Epidermal melanocyte (primary cell): ENCODE data around the gene ZBTB40.

ENCODE experiments used
- DNase-seq: peaks from one replicate; pipeline ENCODE4 v3.0.0; 2011; ENCODE audit warnings: low spot score; ENCODE audit not compliant: insufficient read length

Gene ZBTB40

DNA sequence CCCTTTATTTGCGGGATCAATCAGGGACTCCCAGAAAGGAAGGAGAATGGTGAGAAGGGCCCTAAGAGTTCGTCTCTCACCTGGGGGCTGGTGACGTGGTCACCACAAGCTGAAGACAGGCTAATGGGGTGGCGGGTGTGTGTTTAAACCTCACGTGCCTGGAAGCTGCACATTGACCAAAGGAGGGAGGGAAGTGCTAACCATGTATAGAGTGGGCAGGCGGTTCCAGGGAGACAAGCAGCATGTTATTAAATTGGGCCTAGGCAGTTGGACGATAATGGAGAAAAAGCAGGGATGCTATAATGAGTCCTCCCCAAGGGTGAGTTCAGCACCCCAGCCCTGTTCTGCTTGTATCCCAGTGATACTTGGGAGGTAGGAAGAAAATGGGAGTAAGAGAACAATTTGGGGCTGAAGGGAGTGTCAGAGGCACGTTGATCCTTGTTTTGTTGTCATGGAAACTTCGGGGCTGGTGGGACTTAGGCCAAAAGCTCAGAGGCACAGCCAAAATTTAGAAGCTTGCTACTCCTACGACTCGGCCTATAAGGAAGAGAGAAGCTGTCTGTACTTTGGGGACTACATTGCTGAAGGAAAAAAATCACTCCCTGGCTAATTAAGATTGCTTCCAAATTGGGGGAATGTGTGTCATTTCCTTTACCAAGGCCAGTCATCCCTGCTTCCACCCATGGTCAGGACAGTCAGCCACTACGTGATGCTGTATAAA lies 78.4 kb downstream of the ZBTB40 start:
- no peak for DNase-seq

DNA sequence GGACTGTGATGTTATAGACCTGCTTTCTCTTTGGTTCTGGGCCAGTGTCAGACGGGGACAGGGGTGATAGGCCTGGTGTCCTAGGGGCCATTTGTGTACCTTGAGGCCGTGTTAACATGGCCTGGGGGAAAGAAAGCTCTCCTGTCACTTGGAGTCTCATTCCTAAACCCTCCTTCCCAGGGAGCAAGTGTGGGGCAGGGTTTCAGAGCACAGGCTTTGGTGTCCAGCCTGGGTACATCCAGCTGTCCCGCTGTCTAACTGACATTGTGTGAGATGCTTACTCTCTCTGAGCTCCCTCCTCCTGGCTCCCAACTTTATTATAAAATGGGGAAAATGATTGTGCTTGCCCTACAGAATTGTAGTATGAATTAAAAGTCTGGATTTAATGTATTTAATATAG lies 79.1 kb downstream of the ZBTB40 start:
- DNase-seq, result no peak

DNA sequence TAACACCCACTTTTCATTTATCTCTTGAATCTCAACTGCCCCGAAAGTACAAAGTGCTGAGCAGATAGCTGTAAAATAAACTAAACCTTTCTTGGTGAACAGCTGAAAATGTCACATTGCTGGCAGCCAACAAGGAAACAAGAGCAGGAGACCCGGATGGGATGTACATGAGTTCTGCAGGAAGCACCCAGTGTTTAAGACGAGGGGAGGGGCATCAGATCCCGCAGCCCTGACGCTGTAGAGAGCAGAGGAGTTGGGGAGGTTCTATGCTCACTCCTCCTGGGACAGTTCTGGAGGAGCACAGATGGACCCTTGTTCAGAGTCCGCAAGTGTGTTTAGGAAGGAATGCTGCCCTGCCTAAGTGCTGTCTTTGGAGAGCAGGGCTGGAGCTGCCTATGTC lies 79.6 kb downstream of the ZBTB40 start:
- DNase-seq, result no peak

DNA sequence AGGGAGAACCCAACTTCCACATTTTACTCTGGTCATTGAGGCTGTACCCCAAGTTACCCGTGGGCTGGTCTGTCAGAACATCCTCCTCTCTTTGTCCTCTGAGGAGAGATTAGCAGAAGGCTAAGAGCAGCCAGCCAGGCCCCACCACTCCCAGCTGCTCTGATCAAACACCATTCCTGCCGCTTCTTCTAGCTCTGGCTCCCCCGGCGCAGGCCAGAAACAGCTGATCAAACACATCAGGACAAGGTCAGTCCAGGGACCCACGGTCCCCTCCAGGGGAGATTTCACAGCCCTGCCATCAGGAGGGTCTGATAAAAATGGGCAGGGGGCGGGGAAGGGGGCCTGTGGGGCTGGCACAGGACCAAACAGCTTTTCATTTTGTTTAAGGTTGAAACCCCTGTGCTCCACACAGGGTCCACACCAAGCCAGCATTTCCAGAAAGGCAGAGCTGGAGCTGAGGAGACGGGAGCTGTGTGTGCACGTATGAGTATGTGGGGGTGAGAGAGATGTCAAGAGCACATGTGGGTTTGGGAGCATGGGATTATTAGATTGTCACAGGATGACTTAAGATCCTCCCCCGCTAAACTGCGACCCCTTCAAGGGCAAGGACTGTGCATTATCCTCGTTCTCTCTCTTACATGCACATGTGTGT lies 81.7 kb downstream of the ZBTB40 start:
- no peak for DNase-seq

DNA sequence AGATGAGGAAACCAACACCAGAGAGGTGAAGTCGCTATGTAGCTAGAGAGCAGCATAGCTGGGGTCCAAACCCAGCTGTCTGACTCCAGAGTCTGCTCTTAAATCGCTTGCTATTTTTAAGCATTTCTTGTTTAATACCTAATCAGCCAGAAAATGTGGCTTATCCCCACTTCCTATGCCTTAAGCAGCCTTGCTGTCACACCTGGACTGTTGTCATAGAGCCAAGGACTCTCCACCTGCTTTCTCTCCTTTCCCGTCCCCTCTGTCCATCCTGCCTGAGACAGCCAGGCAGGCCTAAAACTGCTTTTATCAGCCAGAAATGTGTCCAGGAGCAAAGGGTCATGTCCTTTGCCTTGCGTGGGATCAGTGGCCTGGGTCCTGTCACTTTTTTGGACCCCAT lies 83.3 kb downstream of the ZBTB40 start:
- DNase-seq, result no peak

DNA sequence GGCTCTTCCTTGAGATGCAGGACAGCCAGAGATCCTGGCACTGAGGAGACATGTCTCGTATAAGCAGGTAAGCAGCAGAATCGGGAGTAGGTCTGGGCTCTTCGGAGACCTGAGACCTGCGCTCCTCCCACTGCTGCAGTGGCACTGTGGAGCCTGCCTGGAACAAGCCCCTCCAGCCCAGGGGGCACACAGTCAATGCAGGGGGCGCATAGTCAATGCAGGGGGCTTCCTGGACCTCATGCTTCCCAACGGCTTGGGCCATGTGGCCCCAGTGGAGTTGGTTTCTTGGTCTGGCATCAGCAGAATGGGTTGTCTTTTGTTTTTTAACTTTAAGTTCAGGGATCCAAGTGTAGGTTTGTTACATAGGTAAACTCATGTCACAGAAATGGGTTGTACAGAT lies 83.7 kb downstream of the ZBTB40 start:
- DNase-seq, result no peak

DNA sequence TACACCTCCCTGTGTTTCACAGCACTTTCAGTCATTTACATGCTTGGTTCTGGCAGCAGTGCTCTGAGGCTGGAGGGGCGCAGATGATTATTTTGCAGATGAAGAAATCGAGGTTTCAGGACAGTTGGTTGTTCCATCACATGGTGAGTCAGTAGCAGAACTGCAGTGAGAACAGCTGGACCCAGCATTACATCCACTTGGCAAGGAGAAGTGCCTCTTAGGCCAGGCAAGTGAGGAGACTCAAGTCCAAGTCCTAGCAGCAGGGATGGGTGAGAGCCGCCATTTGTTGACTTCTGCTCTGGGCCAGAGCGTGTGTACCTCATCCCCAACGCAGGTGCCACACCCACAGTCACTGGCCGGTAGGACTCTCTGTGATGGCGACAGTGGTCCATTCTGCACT lies 84.9 kb downstream of the ZBTB40 start:
- DNase-seq, result no peak

DNA sequence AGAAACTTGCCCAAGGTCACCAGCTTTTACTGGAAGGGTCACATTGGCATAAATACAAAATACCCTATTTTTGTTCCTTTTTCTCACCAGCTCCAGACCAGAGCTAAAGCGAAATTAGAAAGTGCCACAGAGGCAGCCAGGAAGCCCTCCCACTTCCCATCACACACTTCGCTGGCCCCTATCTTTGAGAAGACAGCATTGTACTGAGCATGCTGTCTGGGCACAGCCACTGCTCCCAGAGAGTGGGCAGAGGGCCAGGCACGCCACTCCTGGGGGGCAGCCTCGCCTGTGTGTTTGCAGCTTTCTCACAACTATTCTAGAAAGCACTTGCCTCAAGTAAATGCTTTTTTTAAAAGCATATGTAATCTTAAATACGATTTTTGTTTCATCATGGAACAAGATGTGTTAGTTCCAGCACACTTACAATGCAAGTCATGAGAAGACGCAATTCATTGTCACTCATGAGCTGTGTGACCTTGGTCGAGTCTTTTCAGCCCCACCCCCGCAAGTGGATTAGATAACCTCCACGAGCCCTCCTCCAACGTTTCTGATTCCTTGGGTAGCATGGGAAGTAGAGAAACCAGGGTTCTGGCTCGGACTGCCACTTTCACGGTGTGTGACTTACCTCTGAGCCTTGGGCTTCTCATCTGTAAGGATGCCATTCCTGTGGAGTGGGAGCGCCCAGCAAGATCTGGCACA lies 85.9 kb downstream of the ZBTB40 start:
- DNase-seq, result no peak

DNA sequence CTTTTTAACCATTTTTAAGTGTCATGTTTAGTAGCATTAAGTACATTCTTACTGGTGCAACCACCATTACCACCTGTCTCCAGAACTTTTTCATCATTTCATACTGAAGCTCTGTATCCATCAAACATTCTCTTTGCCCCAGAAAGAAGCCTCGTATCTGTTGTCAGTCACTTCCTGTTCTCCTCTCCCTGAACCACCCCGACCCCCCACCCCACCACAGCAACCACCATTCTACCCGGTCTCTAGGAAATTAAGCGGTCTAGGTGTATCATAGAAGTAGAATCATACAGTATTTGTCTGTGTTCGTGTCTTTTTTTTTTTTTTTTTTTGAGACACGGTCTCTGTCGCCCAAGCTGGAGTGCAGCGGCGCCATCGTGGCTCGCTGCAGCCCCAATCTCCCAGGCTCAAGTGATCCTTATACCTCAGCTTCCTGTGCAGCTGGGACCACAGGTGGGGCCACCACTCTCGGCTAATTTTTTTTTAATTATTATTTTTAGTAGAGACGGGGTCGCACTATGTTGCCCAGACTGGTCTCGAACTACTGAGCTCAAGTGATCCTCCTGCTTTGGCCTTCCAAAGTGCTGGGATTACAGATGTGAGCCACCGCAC lies 88.0 kb downstream of the ZBTB40 start:
- no peak for DNase-seq

DNA sequence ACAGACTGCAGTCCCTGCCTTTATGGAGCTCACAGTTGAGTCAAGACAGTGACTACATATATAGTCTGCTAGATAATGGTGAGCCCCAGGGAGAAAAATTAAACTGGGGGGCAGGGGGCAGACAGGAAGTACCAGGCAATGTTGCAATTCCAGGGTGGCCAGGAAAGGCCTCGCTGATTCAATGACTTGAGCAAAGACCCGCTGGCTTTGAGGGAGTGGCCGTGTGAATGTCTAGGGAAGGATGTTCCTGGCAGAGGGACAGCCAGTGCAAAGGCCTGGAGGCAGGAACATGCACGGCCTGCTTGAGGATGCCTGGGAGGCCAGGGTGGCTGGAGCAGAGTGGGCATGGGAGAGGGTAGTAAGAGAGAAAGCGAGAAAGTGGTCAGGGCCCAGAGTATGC lies 88.7 kb downstream of the ZBTB40 start:
- DNase-seq, result no peak

DNA sequence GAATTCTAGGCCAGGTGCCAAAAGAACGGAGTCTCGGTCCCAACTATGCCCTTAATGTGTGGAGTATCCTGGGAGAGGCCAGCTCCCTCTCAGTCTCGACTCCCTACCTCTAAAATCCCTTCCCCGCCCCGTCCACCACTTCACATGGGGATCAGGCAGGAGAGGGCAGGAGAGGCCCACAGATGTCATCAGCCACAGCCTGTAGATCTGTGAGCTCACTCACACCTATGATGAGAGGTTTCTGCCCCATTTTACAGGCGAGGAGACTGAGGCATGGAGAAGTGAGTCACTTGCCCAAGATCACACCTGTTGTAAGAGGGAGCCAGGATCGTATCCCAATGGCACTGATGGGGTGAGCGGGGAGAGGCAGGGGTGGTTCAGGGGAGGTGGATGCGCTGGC lies 91.2 kb downstream of the ZBTB40 start:
- DNase-seq, result no peak

DNA sequence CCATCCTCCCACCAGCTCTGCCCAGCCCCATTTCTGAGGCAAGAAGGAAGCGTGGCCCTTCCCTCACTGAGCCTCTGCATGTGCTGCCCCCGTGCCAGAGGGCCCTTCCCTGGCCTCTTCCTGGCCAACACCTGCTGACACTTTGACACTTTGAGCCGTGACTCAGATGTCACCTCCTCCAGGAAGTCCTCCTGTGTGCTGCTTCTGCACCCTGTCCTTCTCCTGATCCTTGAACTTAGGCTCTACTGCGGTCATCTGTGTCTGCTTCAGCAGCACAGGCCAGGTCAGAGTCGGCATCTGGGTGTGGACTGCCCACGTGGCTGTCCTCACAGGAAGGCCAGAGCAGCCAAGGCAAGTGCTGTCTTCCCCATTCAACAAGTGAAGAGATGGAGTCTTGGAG lies 92.0 kb downstream of the ZBTB40 start:
- DNase-seq, result no peak

DNA sequence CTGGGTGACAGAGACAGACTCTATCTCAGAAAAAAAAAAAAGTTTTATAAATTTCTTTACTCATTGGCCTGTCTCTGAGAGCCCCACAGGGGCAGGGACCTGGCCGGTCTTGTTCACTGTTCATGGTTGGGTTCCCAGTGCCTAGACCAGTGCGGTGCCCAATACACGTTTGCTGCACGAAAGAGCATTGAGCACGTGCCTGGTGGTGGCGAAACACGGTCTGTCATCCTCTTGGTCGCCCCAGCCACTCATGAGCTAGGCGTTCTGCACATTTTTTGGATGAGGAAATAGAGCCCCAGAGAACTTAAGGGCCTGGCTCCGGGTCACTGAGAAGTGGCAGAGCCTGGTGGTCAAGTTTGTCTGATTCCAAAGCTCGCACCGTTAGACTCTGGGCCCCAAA lies 93.0 kb downstream of the ZBTB40 start:
- no peak for DNase-seq

DNA sequence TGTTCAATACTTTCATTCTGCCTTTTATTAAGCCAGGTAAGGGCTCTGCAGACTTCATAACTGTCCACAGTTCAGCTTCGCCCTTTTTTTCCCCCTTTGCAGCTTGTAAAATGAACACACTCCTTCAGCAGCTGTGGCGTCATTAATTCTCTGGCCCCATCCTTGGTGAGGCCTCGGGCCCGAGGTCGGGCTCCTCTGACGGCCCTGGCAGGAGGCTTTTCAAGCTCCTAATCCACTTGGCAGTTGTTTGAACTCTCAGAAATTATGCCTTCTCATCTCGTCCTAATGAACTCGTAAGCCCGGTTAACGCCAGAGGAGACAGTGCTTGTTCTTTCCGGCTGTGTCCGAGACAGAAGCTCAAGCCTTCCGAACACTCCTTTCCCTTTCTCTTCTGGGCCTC lies 93.5 kb downstream of the ZBTB40 start:
- DNase-seq, result no peak

DNA sequence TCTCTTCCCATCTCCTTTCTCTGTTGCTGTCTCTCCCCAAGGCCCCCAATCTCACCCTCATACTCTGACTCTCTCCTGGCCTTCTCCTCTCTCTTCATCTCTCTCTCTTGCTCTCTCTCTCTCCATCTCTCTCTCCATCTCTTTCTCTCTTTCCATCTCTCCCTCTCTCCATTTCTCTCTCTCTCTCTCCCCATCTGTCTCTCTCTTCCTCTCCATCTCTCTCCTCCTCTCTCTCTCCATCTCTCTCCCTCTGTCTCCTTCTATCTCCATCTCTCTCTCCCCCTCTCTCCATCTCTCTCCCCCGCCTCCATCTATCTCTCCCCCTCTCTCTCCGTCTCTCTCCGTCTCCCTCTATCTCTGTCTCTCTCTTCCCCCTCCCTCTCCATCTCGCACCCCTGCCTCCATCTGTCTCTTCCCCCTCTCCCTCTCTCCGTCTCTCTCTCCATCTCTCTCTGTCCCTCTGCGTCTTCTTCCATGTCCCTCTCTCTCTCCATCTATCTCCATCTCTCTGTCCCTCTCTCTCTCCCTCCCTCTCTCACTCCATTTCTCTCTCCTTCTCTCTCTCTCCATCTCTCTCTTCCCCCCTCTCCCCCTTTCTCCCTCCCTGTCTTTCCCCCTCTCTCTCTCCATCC lies 95.7 kb downstream of the ZBTB40 start:
- no peak for DNase-seq

DNA sequence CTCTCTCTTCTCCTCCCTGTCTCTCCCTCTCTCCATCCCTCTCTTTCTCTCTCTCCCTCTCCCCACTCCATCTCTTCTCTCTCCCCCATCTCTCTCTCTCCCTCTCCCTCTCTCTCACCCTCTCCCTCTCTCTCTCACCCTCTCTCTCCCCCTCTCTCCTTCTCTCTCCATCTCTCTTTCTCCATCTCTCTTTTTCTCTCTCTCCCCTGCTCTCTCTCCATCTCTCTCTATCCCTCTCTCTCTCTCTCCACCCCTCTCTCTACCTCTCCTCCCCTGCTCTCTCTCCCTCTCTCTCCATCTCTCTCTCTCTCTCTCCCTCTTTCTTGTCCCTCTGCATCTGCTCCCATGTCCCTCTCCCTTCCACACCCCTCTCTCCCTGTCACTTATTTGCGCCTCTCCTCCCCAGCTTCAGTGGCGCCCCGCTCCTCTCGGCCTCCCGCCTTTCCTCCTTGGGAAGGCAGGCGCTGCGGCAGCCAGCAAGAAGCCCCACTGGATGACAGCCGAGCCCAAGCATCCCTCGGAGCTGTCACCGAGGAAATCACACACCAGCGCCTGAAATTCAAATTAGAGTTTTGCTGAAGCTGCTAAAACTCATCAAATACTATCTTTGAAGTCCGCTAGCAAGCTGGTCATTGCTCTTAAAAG lies 96.3 kb downstream of the ZBTB40 start:
- DNase-seq, result no peak

DNA sequence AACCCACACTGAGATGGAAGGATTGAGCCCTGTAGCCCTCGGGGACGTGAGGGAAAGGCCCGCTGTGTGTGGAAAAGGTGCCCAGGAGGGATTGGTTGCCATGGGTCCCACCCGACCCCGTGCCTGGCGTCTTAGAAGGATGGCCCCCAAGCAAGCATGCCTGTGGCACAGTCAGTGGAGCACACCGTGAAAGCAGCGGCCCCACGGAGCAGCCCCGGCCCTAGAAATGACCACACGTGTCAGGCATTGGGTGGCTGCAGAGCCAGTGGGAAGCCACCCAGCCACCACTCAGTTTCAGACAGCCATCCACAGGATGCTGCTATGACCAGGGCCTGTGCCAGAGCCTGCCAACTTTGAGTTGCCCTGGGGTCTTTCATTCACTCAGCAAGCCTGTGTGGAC lies 98.4 kb downstream of the ZBTB40 start:
- no peak for DNase-seq

DNA sequence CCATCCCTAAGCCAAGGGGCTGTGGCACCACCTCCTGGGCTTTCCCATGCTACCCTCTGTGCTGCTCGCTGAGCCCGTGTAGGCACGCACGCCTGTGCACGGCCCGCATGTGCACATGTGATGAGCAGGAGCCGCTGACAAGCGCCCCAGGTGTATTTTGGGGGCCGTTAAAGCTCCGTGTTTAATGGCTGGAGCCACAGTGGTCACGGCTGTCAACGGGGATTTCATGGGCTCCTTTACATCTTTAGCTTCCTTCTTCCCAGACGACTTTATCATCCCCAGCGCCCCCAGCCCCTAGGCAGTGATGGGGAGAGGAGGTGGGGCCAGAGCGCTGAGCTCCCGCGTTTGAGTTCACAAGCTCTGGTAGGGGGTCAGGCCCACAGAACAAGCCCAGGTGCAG lies 99.9 kb downstream of the ZBTB40 start:
- no peak for DNase-seq

DNA sequence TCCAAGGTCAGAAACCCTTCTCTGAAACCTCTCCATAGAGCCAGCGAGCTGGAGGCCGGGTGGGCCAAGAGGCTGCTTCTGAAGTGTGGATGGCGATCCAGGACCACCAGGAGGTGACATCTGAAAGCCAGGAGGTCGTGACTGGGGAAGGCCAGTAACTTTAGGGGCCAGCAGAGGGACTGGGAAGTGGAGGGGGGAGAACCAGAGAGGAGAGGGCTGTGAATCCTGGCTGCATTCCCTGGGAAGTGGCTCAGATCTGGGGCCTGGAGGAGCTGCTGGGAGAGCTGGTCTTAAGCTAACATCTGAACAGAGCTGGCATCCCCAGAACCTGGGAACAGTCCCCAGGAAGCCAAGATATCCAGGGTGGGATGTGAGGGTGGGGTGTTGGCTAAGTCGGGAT lies 100.4 kb downstream of the ZBTB40 start:
- no peak for DNase-seq

DNA sequence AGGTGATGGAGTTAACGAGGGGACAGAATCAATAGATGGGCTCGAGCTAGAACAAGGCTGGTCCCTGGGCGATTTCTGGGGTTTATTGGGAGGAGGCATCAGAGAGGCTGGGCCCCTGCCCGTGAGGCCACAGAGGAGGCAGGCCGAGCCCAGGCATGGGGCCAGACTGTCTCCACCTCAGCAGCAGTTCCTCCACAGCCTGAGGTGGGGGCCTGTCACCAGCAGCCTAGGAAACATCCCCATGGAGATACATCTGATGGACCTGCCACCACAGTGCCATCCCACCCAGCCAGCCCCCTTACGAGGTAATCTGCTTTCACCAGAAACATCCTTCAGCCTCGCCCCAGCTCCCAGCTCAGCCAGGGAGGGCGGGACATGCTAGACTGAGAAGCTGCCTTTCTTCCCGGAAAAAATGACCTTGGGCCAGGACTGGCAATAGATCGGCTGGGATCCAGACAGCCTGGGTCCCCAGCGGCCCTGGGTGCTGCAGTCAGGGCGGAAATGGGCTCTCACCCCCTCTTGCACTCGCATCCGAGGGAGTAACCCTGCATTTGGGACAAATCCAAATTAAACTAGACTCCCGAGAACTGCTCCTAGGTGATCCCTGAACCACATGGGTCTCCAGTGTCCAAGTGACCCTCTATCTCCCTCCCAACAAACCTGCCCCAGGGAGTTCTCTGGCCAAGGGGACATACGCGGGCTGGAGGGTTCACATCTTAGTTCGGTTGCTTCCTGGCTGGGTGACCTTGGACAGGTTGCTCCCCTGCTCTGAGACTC lies 101.6 kb downstream of the ZBTB40 start:
- no peak for DNase-seq
